ENCODE results near the gene C17orf100. TPM values are rescaled to one million over a fixed set of nuclear protein-coding genes. Genes with fewer than 3 reads are reported as not detected.
"Not testable (repeated sequence)": the region's sequence is repeated elsewhere in the genome, so short reads cannot be mapped to it uniquely, and the experiment has no call there.

Gene C17orf100
- polyA plus RNA-seq, 1 experiment = 2.4 TPM

GRCh38 chr17:6657633-6658287 is 6.2 kb downstream of the C17orf100 start:
- TF ChIP-seq CTCF (IDR thresholded peaks at IDR 0.05; ENCODE audit: insufficient read depth, low read depth, low read length) = no peak
- no peaks in the 10 kb centered on the region for H3K36me3 ChIP-seq (ENCODE audit: control insufficient read depth, insufficient read depth, low read length)
- H3K4me3 ChIP-seq (ENCODE audit: low read depth, low read length) = no peak overlapping the region
- no peak for DNase-seq (ENCODE audit: low read depth)
- peaks cover 24% of the 10 kb centered on the region for H3K27me3 ChIP-seq (ENCODE audit: control insufficient read depth, insufficient read depth, low read length)
- CTCF ChIA-PET = interaction anchor here (0.8 to 0.9 kb wide), 2 partner anchors 9 to 253 kb away, joined by 3 to 4 read pairs; no protein-coding TSS in a partner anchor
- POLR2A ChIA-PET = no interaction called here

- H3K4me3 ChIP-seq (ENCODE audit: low read depth, low read length); CTCF ChIA-PET; POLR2A ChIA-PET; H3K36me3 ChIP-seq (ENCODE audit: control insufficient read depth, insufficient read depth, low read length); DNase-seq (ENCODE audit: low read depth): not testable (repeated sequence)
- H3K27me3 ChIP-seq (ENCODE audit: control insufficient read depth, insufficient read depth, low read length) = peaks cover 24% of the 10 kb centered on the region
Observed at GRCh38 chr17:6658411-6658810, 6.8 kb downstream of the C17orf100 start.

- Histone ChIP-seq H3K27me3 (ENCODE audit: control insufficient read depth, insufficient read depth, low read length) (peaks cover 20% of the 10 kb centered on the region), H3K36me3 (ENCODE audit: control insufficient read depth, insufficient read depth, low read length) (no peaks in the 10 kb centered on the region), H3K4me3 (ENCODE audit: low read depth, low read length) (no peak overlapping the region)
- DNase-seq (ENCODE audit: low read depth) = no peak
- no peak for TF ChIP-seq CTCF (IDR thresholded peaks at IDR 0.05; ENCODE audit: insufficient read depth, low read depth, low read length)
- ChIA-PET POLR2A (no interaction called here), CTCF (interaction anchor here (0.9 to 3.3 kb wide), 3 partner anchors 10 to 183 kb away, joined by 3 to 12 read pairs (median 5); no protein-coding TSS in a partner anchor)
Observed at GRCh38 chr17:6660101-6660500, 8.5 kb downstream of the C17orf100 start.

- no peak for DNase-seq (ENCODE audit: low read depth)
- POLR2A ChIA-PET = no interaction called here
- no peak for TF ChIP-seq CTCF (IDR thresholded peaks at IDR 0.05; ENCODE audit: insufficient read depth, low read depth, low read length)
- Histone ChIP-seq H3K4me3 (ENCODE audit: low read depth, low read length) (no peak overlapping the region), H3K27me3 (ENCODE audit: control insufficient read depth, insufficient read depth, low read length) (peaks cover 18% of the 10 kb centered on the region), H3K36me3 (ENCODE audit: control insufficient read depth, insufficient read depth, low read length) (no peaks in the 10 kb centered on the region)
- CTCF ChIA-PET = interaction anchor here (1.2 to 3.3 kb wide), 3 partner anchors 16 to 227 kb away, joined by 3 to 12 read pairs (median 5); no protein-coding TSS in a partner anchor
Observed at GRCh38 chr17:6660805-6661463, 9.4 kb downstream of the C17orf100 start.

- ChIA-PET POLR2A (no interaction called here), CTCF (interaction anchor here (1.2 to 3.3 kb wide), 3 partner anchors 16 to 227 kb away, joined by 3 to 12 read pairs (median 5); no protein-coding TSS in a partner anchor)
- DNase-seq (ENCODE audit: low read depth) = no peak
- Histone ChIP-seq H3K36me3 (ENCODE audit: control insufficient read depth, insufficient read depth, low read length) (no peaks in the 10 kb centered on the region), H3K27me3 (ENCODE audit: control insufficient read depth, insufficient read depth, low read length) (peaks cover 18% of the 10 kb centered on the region), H3K4me3 (ENCODE audit: low read depth, low read length) (no peak overlapping the region)
- no peak for TF ChIP-seq CTCF (IDR thresholded peaks at IDR 0.05; ENCODE audit: insufficient read depth, low read depth, low read length)
Observed at GRCh38 chr17:6661464-6661848, 9.9 kb downstream of the C17orf100 start.

- H3K27me3 ChIP-seq (ENCODE audit: control insufficient read depth, insufficient read depth, low read length) = peaks cover 22% of the 10 kb centered on the region
Observed at GRCh38 chr17:6663200-6663599, 11.6 kb downstream of the C17orf100 start.

More at GRCh38 chr17:6663200-6663599, 11.6 kb downstream of the C17orf100 start:
- CTCF ChIA-PET; H3K4me3 ChIP-seq (ENCODE audit: low read depth, low read length); H3K36me3 ChIP-seq (ENCODE audit: control insufficient read depth, insufficient read depth, low read length); POLR2A ChIA-PET; DNase-seq (ENCODE audit: low read depth): not testable (repeated sequence)
